Activated naive CD4-positive, alpha-beta T cell (primary cell): ENCODE measurements around the gene EPHA2.
"Not testable (repeated sequence)": the region's sequence is repeated elsewhere in the genome, so short reads cannot be mapped to it uniquely, and the experiment has no call there.

Experiments
- DNase-seq, 4 experiments: peaks; one replicate each; lab custom pipeline; 2025; lab: John Stamatoyannopoulos, UW

EPHA2 gene

DNA sequence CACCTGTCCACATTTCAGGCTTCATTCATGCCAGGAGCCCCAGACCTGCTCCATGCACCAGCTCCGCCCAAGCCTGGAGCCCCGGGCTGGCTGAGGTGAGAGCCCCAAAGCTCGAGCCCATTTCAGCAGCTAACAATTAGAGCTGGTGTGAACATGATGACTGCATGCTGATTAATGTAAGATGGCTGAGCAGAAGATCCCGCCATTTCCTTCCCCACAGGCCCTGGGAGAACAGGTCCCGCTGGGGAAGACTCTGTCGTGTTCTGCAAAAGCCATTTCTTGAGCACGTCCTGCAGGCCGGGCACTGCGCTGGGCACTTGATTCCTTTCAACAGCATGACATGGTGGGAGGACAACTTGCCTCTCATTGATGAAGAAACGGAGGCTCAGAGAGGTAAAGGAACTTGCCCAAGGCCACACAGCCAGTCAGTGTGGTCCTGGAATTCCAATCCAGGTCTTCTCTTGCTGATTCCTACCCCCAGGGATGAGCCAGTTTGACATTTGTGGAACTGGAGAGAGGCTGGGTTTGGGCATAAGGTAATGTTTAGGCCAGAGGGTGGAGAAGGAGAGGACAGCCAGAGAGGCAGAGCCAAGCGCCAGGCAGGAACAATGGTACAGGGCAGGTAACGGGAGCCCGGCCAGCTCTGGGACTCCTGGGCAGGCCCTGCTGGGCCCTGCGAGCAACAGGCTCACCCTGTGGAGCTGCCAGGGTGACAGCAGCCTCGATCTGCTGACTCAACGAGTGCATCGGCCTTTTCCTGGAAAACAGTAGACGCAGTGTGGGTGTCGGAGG lies 28.1 kb upstream of the EPHA2 start:
- no peak for DNase-seq

DNA sequence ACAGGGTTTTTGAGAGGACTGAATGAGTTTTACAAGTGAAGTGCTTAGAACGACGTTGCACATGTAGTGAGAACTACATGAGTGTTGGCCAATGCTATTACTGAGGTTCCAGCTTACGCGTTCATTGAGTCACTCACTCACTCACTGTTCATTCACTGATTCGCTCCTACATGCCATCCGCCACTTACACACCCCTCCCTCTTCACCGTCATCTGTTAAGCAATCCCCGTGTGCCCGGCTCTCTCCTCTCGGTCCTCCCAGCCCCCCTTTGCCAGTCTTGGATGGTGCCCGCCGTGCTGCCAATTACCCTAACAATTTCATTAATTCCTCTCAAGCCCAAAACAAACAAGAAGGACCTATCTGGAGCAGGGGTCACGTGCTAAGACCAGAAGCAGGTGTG lies 27.3 kb upstream of the EPHA2 start:
- no peak for DNase-seq

DNA sequence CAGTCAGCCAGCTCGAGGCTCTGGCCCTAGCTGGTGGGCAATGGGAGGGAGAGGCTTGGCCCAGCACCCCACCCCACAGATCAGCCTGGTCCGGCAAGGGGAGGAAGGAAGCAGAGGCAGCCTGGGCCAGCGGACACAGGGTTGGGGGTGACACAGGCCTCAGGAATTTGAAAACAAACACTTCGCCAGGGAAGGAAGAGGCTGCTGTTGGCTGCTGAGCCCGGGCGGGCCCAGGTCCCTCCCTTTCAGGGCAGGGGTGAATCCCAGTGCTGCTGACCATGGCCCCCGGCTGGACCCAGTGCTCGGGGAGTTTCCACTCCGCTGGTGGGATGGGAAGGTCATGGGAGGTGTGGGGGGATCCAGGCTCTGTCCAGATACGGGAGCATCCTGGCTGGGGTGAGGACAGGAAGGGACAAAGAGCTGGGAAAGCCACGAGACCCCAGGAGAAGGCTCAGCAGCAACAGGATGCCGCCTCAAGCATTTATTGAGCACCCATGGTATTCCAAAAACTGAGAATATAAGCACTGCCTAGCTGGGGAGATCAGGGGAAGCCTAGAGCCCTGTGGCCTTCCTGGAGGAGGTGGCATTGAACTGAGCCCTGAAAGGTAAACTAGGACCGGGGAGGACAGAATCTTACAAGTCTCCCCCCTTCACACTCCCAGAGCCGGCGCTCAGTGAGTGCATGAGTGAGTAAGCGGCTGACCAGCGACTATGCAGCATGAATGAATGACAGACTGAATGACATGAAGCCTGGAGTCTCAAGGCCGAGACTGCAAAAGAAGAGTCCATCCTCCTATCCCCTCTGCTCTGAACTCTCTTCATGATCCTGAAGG lies 26.2 kb upstream of the EPHA2 start:
- DNase-seq, result no peak

DNA sequence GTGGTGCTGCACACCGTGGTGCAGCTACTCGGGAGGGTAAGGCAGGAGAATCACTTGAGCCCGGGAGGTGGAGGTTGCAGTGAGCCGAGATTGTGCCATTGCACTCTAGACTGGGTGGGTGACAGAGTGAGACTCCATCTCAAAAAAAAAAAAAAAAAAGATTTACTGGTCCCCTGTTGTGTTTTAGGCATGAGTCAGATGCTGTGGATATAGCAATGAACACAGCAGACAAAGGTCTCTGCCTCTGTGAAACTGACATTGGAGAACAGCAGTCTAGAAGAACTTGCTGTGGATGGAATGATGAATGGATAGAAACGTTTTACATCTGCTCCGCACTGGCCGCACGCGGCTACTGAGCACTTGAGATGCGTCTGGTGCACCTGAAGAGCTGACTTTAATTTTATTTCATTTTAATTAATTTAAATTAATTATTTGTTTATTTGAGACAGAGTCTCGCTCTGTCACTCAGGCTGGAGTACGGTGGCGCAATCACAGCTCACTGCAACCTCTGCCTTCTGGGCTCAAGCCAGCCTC lies 24.5 kb upstream of the EPHA2 start:
- DNase-seq, result no peak

DNA sequence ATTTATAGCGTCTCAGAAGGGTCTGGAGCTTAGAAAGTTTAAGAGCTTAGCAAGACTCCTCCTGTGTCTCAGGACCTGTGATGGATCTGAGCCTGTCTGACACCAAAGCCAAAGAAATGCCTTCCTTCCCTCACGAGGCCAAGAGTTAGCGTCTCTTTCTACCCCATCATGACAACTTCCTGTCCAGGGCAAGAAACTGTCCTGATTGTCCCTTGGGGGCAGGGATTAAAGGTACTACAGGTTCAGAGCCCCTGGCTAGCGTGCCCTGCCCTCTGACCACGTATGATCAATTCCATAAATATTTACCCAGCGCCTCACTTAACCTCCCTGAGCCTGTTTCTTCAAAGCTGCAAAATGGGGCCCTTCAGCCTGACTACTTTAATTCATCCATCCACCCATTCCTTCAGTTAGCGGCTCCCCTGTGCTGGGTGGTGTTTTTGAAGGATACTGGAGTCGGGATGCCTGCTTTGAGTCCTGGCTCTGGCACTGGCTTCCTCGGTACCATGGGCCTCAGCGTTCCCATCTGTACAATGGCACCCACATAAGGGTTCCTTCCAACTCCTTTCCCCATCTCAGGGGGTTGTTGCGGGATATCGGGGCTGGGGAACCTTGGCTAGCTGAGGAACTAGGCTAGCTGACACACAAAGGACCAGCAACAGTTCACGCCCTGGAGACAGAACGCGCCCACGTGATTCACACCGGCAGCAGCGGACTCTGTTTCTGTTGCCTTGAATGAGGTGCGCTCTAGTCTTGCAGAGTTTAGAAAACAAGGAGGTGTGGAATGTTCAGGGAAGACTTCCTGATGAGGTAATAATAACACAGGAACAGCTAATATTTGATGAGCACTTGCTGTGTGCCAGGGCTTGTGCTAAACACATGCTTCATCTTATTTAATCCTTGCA lies 23.0 kb upstream of the EPHA2 start:
- no peak for DNase-seq

DNA sequence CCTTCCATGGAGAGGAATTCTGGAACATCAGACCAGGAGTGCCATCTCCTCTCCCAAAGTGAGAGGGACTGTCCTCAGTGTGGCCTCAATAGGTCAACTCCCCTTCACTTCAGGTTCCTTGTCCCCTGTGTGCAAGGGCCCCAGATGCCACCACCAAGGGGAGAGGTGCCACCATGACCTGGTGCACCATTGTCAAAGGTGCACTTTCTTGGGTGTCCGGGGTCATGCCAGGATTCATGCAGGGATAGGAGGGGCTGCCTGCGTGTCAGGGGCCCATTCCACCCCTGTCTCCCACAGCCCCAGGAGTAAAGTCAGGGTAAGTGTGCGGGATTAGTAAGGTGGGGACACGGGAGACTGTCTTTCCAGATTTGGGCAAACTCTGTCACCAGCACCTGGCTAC lies 21.4 kb upstream of the EPHA2 start:
- DNase-seq, result no peak

DNA sequence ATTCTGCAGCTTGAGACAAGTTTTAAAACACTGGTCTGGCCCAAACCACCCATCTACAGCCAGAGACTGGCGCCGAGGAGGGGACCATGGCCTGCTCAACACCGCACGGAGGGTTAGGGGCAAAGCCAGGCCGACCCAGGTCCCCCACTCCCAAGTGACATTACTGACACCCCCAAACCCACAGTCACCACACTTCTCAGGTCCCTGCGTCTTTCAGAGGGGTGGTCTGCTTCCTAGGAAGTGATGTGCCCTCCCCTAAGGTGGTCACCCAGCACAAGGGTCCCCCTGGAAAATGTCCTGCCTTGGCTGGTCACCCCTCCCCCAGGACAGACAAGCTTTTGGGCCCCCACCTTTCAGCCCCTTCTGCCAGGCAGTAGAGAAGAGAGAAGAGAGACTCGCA lies 20.8 kb upstream of the EPHA2 start:
- no peak for DNase-seq

DNA sequence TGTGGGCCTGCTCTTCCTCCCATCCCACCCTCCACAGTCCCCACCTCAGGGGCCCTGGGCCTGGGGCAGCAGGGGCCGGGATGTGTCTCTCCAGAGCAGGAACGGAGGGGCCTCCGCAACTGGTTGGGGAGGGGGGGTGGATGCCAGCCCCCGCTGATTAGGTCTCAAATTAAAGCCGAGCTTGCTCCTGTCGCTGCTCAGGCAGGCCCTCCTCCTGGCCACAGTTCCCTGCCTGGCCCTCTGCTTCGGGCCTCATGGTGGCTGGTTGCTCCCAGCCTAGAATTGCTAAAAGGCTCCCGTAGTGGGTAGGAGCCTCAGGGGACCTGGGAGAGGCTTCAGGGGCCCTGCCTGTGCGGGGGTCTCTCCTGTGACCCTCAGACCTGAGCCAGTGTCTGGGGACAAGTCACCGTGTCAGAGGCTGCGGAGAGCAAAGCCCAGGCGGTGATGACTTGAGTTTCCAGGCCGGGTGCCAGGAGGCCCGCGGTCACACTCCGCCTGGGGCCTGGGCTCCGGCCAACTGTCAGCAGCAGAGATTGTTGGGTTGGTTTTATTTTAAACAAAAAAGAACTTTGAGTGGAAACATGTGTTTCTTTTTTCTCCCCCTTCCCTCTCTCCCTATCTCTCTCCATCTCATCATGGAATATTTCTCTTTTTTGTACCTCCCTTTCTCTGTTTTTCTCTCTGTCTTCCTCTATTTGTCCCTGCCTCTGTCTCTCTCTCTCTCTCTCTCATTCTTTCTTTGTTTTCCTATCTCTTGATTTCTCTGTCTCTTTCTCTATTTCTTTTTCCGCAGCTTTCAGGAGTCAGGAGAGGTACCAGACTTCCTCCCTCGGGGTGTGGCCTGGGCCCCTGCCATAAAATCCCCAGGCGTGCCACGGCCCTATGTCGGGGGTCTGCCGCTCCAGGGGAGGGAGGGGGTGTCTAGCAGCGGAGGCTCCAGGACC lies 20.0 kb upstream of the EPHA2 start:
- no peak for DNase-seq

DNA sequence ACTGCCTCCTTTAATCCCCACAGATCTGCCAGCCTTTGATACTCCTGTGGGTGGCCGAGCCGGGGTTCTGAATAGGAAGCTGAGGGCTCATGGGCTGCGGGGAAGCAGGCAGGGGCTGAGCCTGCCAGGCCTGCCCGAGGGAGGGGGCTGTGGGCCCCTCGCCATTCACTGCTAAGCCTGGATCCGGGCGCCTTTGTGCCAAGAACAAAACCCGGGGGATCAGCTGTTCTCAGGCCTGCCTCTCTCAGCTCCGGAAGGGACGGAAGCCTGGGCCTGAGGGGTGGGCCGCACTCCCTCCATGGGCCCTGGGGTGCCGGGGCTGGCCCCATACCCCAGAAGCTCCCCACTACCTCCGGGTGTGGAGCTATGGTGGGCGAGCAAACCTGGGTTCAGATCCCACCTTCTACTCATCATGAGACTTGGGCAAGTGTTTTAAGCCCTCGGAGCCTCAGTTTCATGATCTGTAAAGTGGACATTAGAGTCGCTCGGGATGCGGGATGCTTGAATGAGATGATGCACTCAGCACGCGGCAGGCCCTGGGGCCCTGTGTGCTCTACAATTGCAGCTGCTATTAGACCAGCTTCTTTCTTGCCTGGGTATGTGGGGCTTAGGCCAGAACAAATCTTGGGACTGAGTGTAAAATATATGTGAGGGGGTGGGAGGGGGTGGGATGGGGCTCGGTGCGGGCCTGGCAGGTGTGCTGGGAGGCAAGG lies 19.2 kb upstream of the EPHA2 start:
- no peak for DNase-seq

DNA sequence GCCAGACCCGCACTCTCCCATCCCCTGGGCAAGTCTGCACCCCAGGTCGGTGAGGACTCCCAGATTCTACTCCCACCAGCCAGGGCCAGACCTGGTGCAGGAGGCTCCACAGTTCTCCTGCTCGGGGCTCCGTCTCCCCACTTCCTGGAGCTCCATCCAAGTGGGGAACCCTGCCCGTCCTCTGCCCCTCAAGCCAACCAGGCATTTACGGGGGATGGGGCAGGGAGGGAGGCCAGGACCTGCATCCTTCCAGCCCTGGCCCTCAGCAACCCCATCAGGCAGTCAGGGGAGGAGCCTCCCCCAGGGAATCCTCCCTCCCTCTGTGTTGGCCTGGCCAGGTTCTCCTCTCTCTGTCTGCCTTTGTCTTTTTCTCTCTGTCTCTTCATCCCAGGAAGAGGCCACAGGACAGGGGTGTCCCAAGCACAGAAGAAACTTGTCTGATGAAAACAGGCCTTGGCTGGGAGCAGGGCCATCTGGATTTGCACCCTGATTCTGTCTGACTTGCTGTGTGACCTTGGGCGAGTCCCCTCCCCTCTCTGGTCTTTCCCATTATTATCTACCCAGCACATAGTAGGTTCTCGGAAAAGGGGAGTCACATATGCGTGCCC lies 18.5 kb upstream of the EPHA2 start:
- no peak for DNase-seq

DNA sequence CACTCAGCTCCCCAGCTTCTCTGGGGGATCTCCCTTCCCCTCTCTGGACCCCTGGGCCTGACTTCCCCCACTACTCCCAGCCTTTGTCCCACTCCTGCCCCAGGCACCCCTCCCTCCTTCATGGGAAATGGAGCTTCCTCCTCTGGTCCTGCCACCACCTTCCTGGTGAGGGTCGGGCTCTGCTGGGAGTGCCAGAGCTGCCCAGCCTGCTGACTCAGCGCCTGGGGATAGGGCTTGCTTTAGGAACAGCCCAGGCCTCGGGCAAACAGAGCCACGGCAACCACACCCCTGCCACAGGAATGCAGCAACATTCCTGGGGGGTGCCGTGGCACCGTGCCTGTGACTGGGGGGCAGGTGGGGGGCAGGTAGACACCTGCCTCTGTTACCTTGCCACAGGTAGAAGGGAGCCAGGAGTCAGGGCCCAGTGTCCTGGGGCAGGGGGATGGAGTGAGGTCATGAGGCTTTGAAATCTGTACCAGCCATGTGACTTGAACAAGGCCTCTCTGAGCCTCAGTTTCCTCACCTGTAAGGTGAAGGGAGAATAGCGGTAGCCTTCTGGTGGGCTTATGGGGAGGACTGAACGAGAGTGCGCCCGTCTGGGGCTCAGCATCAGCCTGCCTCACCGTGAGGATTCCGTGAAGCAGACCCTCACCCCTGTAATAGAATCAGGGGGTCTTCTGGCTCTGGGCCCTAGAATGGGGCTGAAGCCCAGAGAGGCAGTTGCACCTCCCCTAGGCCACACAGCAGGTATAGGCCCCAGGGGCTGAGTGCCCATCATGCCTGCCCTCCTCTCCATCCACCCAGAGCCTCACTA lies 17.8 kb upstream of the EPHA2 start:
- no peak for DNase-seq

DNA sequence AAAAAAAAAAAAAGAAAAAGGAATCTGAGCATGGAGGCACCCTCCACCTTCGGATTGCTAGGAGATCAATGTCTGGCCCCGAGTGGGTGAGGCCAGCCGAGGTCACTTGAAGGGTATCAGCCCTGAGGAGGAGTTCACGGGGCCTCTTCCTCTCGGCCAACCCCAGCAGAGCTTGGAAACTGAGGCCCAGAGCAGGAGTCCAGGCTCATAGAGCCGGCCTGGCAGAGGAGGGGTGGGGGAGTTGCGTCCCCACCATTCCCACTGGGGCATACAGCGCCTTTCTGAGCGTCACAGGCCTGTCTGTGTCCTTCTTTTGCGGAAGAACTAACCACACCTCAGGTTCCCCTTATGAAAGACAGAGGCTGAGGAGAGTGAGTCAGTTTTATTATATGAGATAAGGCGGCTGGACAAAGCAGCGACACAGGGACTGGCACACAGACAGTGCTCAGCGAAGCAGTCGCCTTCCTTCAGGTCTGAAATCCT lies 17.1 kb upstream of the EPHA2 start:
- DNase-seq, result no peak

DNA sequence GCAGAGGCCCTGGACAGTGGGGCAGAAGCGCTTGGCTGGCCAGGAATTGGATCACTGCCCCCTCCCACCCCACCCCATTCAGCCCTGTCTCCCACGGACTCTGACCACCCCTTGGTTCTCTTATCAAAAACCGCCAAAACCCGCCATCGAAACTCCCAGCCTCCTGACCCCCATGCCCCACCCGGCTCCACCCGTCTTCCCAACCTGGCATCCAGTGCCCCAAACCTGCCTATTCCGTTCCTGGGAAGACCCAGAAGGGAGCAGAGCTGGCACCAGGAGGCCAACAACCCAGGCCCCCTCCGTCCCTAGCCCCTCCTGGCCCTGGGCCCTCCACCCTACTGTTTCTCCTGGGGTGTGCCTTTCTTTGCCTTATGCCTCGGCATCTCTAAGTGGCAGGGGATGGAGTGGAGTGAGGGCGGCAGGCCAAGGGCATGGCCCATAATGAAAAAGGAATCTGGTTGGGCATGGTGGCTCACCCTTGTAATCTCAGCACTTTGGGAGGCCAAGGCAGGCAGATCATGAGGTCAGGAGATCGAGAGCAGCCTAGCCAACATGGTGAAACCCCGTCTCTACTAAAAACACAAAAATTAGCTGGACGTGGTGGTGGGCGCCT lies 16.5 kb upstream of the EPHA2 start:
- DNase-seq, result no peak

DNA sequence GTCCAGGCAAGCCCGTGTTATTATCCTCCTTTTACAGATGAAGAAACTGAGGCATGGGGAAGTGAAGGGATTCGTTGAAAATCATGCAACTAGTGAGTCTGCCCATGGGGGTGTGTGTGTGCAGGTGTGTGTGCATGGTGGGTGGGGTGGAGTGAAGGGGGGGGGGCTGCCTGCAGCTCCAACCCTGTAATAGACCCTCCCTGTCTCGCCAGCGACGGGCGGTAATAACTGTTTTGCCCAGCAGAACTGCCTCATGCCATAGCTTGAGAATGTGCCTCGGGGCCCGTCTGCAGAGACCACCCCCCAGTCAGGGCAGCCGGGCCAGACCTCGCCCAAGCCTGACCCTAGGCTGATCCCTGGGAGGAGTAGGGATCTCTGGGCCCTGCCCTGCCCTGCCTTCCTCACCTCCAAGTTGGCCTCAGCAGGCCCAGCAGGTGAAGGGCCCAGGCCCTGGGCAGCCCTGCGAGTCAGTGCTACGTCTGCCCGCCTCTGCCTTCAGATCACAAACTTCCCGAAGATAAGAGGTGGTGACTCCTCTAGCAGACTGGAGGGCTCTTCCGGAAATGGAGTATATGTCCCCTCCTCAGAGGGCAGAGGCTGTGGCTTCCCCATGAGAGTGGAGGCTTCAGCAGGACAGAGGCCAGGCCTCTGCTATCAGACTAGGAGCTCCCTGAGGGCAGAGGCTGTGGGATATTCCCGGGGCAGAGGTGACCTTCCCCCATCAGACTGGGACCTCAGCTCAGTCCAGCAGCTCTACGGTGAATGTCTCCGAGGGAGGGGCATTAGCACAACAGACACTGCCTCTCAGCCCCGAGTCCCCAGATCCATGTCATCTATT lies 15.7 kb upstream of the EPHA2 start:
- no peak for DNase-seq

DNA sequence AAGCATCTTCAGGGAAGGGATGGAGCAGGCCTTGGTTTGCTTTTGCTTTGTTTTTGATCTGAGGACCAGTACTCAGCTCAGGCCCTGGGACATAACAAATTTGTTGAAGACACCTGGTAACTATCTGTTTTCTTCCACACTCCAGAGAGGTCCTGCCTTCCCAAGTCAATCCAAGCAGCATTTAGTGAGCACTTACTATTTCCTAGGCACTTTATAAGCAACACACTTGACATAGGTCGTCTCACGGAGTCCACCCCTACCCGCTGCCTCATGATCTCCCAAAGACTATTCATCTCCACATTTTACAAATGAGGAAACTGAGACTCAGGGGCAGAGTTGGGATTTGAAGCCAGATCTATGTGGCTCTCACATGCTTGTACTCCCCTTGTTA lies 14.4 kb upstream of the EPHA2 start:
- DNase-seq, result no peak

DNA sequence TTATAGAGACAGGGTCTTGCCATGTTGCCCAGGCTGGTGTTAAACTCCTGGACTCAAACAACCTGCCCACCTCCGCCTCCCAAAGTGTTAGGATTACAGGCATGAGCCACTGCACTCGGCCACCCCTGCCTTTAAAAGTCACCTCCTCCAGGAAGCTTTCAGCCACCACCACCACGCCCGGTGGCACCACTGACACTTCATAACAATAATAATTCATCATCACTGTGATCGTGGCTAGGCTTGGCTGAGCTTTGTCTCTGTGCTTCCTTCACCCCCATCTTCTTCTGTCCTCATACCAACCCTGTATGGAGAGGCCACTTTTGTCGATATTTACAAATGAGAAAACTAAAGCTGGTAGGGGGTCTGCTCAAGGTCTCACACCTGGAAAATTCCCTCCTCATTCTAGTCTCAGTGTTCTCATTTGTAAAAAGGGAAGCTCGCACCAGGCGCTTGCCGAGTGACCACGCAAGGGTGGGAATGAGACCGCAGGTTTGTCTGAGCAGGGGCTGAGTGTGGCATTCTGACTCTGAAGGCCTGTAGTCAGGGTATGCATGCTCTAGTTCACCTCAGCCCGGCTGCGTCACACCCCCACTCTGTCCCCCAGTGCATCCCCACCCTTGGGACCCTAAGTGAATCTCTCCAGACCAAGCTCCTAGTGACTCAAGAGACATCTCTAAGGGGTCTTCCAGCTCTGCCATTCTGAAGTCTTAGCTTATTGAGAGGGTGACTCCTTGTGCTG lies 12.9 kb upstream of the EPHA2 start:
- DNase-seq, result no peak

DNA sequence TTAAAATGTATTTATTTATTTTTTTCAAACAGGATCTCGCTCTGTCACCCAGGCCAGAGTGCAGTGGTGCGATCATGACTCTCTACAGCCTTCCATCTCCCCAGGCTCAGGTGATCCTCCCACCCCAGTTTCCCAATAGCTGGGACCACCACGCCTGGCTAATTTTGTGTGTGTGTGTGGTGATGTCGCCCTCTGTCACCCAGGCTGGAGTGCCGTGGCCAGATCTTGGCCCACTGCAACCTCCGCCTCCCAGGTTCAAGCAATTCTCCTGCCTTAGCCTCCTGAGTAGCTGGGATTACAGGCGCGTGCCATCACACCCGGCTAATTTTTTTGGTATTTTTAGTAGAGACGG lies 12.3 kb upstream of the EPHA2 start:
- not testable (repeated sequence) for DNase-seq
